ENCODE measurements around the gene GXYLT2. TPM values are rescaled to one million over a fixed set of nuclear protein-coding genes. Genes with fewer than 3 reads are reported as not detected.

Gene GXYLT2
- total RNA-seq (10 to 100 TPM; 20.4 to 46.4 TPM), polyA plus RNA-seq (1 to 10 TPM; 1.9 to 2.5 TPM)
- long read RNA-seq, donor 1, partial matches to known transcripts: 0 of 4 reads
- long read RNA-seq, donor 1, other reads (novel, unspliced or antisense): 4 of 4 reads
- long read RNA-seq, donor 2, transcript GXYLT2-201 (7 exons, 3,260 nt): major isoform, 11 of 27 reads
- long read RNA-seq, donor 2, partial matches to known transcripts: 1 of 27 reads
- long read RNA-seq, donor 2, other reads (novel, unspliced or antisense): 15 of 27 reads

GRCh38 chr3:72887705-72888545, at the start of gene GXYLT2:
GXYLT2 (plus strand) TSS chr3:72888046; CDS start chr3:72888234, 188 bp downstream.
- H3K4me3 ChIP-seq (ENCODE audit: low read length in 2 of 2): peak within 1 kb of the TSS; percentile 96 to 97
- H3K4me1 ChIP-seq (ENCODE audit: control insufficient read depth in 1 of 2, insufficient read depth in 2 of 2, low read length in 2 of 2): no peaks in the 10 kb centered on the region
- WGBS, 2 donors: 0 to 1% methylated on average over 25 to 96 of the region's 96 CpGs
- peak within 1 kb of the TSS; percentile 62 to 78 for H3K27ac ChIP-seq (ENCODE audit: low read depth in 1 of 2, low read length in 2 of 2)
- ATAC-seq (ENCODE audit: low FRiP score) (peak; percentile 86), DNase-seq (peak; percentile 81 to 87)
- H3K9me3 ChIP-seq (ENCODE audit: control insufficient read depth, low read length): no peaks in the 10 kb centered on the region
- no peaks in the 10 kb centered on the region for H3K36me3 ChIP-seq (ENCODE audit: control insufficient read depth in 1 of 2, insufficient read depth in 2 of 2, low read length in 1 of 2)
- no peaks in the 10 kb centered on the region for H3K27me3 ChIP-seq (ENCODE audit: control insufficient read depth in 1 of 2, insufficient read depth in 2 of 2, low read length in 1 of 2)
- intact Hi-C loops (cut with DNase I): loop anchor here in 1 of 2 donors (2.0 to 5.0 kb wide), 3 partner anchors 41 to 109 kb away; partner anchors contain the start of genes PPP4R2 and SHQ1

- intact Hi-C loops (cut with DNase I): no loop called here
- 98% methylated on average over 3 of the region's 3 CpGs for WGBS, 2 donors
- no peak for DNase-seq
- Histone ChIP-seq H3K4me1 (ENCODE audit: control insufficient read depth in 1 of 2, insufficient read depth in 2 of 2, low read length in 2 of 2) (no peaks in the 10 kb centered on the region), H3K9me3 (ENCODE audit: control insufficient read depth, low read length) (no peaks in the 10 kb centered on the region), H3K36me3 (ENCODE audit: control insufficient read depth in 1 of 2, insufficient read depth in 2 of 2, low read length in 1 of 2) (no peaks in the 10 kb centered on the region), H3K27ac (ENCODE audit: low read depth in 1 of 2, low read length in 2 of 2) (no peak overlapping the region), H3K4me3 (ENCODE audit: low read length in 2 of 2) (no peak overlapping the region), H3K27me3 (ENCODE audit: control insufficient read depth in 1 of 2, insufficient read depth in 2 of 2, low read length in 1 of 2) (no peaks in the 10 kb centered on the region)
- no peak for ATAC-seq (ENCODE audit: low FRiP score)
Measured at GRCh38 chr3:72839057-72839456, 48.8 kb upstream of the GXYLT2 start.

- H3K27ac ChIP-seq (ENCODE audit: low read depth in 1 of 2, low read length in 2 of 2): no peak overlapping the region
- no peaks in the 10 kb centered on the region for H3K27me3 ChIP-seq (ENCODE audit: control insufficient read depth in 1 of 2, insufficient read depth in 2 of 2, low read length in 1 of 2)
- H3K36me3 ChIP-seq (ENCODE audit: control insufficient read depth in 1 of 2, insufficient read depth in 2 of 2, low read length in 1 of 2): no peaks in the 10 kb centered on the region
- H3K4me1 ChIP-seq (ENCODE audit: control insufficient read depth in 1 of 2, insufficient read depth in 2 of 2, low read length in 2 of 2): no peaks in the 10 kb centered on the region
- no peak overlapping the region for H3K4me3 ChIP-seq (ENCODE audit: low read length in 2 of 2)
- intact Hi-C loops (cut with DNase I): loop anchor here (10.0 kb wide), 3 partner anchors 210 to 1120 kb away; partner anchors contain the start of genes EBLN2 (in 1 of the 2) and EIF4E3 (in 1 of the 2)
- no peak for ATAC-seq (ENCODE audit: low FRiP score)
- H3K9me3 ChIP-seq (ENCODE audit: control insufficient read depth, low read length): no peaks in the 10 kb centered on the region
- no peak for DNase-seq
- WGBS, 2 donors: 97 to 100% methylated on average over 1 of the region's 1 CpG
Measured at GRCh38 chr3:72844436-72844993, 43.3 kb upstream of the GXYLT2 start.

GRCh38 chr3:72846166-72846565, 41.7 kb upstream of the GXYLT2 start:
- Histone ChIP-seq H3K4me3 (ENCODE audit: low read length in 2 of 2) (no peak overlapping the region), H3K27me3 (ENCODE audit: control insufficient read depth in 1 of 2, insufficient read depth in 2 of 2, low read length in 1 of 2) (no peaks in the 10 kb centered on the region), H3K4me1 (ENCODE audit: control insufficient read depth in 1 of 2, insufficient read depth in 2 of 2, low read length in 2 of 2) (no peaks in the 10 kb centered on the region), H3K9me3 (ENCODE audit: control insufficient read depth, low read length) (no peaks in the 10 kb centered on the region), H3K27ac (ENCODE audit: low read depth in 1 of 2, low read length in 2 of 2) (no peak overlapping the region), H3K36me3 (ENCODE audit: control insufficient read depth in 1 of 2, insufficient read depth in 2 of 2, low read length in 1 of 2) (no peaks in the 10 kb centered on the region)
- ATAC-seq (ENCODE audit: low FRiP score) (no peak), DNase-seq (no peak)
- WGBS, 2 donors: 96% methylated on average over 10 of the region's 10 CpGs
- intact Hi-C loops (cut with DNase I): loop anchor here (5.0 to 10.0 kb wide), 5 partner anchors 41 to 1121 kb away; partner anchors contain the start of genes EBLN2 (in 1 of the 2), EIF4E3 (in 1 of the 2), GXYLT2 (in 1 of the 2) and PPP4R2 (in 1 of the 2)

- intact Hi-C loops (cut with DNase I): loop anchor here (5.0 to 10.0 kb wide), 5 partner anchors 40 to 1122 kb away; partner anchors contain the start of genes EBLN2 (in 1 of the 2), EIF4E3 (in 1 of the 2), GXYLT2 (in 1 of the 2) and PPP4R2 (in 1 of the 2)
- H3K36me3 ChIP-seq (ENCODE audit: control insufficient read depth in 1 of 2, insufficient read depth in 2 of 2, low read length in 1 of 2): no peaks in the 10 kb centered on the region
- DNase-seq (no peak), ATAC-seq (ENCODE audit: low FRiP score) (no peak)
- H3K4me1 ChIP-seq (ENCODE audit: control insufficient read depth in 1 of 2, insufficient read depth in 2 of 2, low read length in 2 of 2): no peaks in the 10 kb centered on the region
- peak overlapping the region; percentile 71 to 75 for H3K4me3 ChIP-seq (ENCODE audit: low read length in 2 of 2)
- no peaks in the 10 kb centered on the region for H3K27me3 ChIP-seq (ENCODE audit: control insufficient read depth in 1 of 2, insufficient read depth in 2 of 2, low read length in 1 of 2)
- WGBS, 2 donors: 14 to 15% methylated on average over 6 of the region's 6 CpGs
- H3K27ac ChIP-seq (ENCODE audit: low read depth in 1 of 2, low read length in 2 of 2): peak overlapping the region in 1 of 2 donors; percentile 12
- H3K9me3 ChIP-seq (ENCODE audit: control insufficient read depth, low read length): no peaks in the 10 kb centered on the region
Measured at GRCh38 chr3:72847282-72847681, 40.6 kb upstream of the GXYLT2 start.

- H3K36me3 ChIP-seq (ENCODE audit: control insufficient read depth in 1 of 2, insufficient read depth in 2 of 2, low read length in 1 of 2): no peaks in the 10 kb centered on the region
- peak within 1 kb of the TSS in 1 of 2 donors; percentile 28 for H3K27ac ChIP-seq (ENCODE audit: low read depth in 1 of 2, low read length in 2 of 2)
- no peaks in the 10 kb centered on the region for H3K27me3 ChIP-seq (ENCODE audit: control insufficient read depth in 1 of 2, insufficient read depth in 2 of 2, low read length in 1 of 2)
- 0% methylated on average over 86 of the region's 86 CpGs for WGBS, 2 donors
- DNase-seq (peak; percentile 98 to 99), ATAC-seq (ENCODE audit: low FRiP score) (peak; percentile 97)
- no peaks in the 10 kb centered on the region for H3K4me1 ChIP-seq (ENCODE audit: control insufficient read depth in 1 of 2, insufficient read depth in 2 of 2, low read length in 2 of 2)
- intact Hi-C loops (cut with DNase I): loop anchor here (5.0 to 10.0 kb wide), 5 partner anchors 39 to 1123 kb away; partner anchors contain the start of genes EBLN2 (in 1 of the 2), EIF4E3 (in 1 of the 2), GXYLT2 (in 1 of the 2) and PPP4R2 (in 1 of the 2)
- H3K9me3 ChIP-seq (ENCODE audit: control insufficient read depth, low read length): no peaks in the 10 kb centered on the region
- H3K4me3 ChIP-seq (ENCODE audit: low read length in 2 of 2): peak within 1 kb of the TSS; percentile 71 to 75
Measured at GRCh38 chr3:72847751-72848702, 39.8 kb upstream of the GXYLT2 start, which contains the start of gene SHQ1. SHQ1 (minus strand) TSS chr3:72848445; CDS start chr3:72848340, 105 bp downstream.

GRCh38 chr3:72848703-72849081, 39.2 kb upstream of the GXYLT2 start:
- no peak overlapping the region for H3K27ac ChIP-seq (ENCODE audit: low read depth in 1 of 2, low read length in 2 of 2)
- ATAC-seq (ENCODE audit: low FRiP score): peak; percentile 4
- intact Hi-C loops (cut with DNase I): loop anchor here (5.0 to 10.0 kb wide), 5 partner anchors 39 to 1124 kb away; partner anchors contain the start of genes EBLN2 (in 1 of the 2), EIF4E3 (in 1 of the 2), GXYLT2 (in 1 of the 2) and PPP4R2 (in 1 of the 2)

More at GRCh38 chr3:72848703-72849081, 39.2 kb upstream of the GXYLT2 start:
- Histone ChIP-seq H3K9me3 (ENCODE audit: control insufficient read depth, low read length) (no peaks in the 10 kb centered on the region), H3K36me3 (ENCODE audit: control insufficient read depth in 1 of 2, insufficient read depth in 2 of 2, low read length in 1 of 2) (no peaks in the 10 kb centered on the region), H3K4me3 (ENCODE audit: low read length in 2 of 2) (peak overlapping the region; percentile 14 to 34), H3K27me3 (ENCODE audit: control insufficient read depth in 1 of 2, insufficient read depth in 2 of 2, low read length in 1 of 2) (no peaks in the 10 kb centered on the region), H3K4me1 (ENCODE audit: control insufficient read depth in 1 of 2, insufficient read depth in 2 of 2, low read length in 2 of 2) (no peaks in the 10 kb centered on the region)
- 2 to 3% methylated on average over 11 of the region's 11 CpGs for WGBS, 2 donors
- no peak for DNase-seq

All from aorta (tissue), 5 donors.